IMR-90 (cell line): ENCODE results near the gene TGM2. TPM values are rescaled to one million over a fixed set of nuclear protein-coding genes. Genes with fewer than 3 reads are reported as not detected.

Experiments
- ATAC-seq: fragments of 200-7000 bp; cut with Tn5 transposase; 2 replicates; pipeline ENCODE4 v1.9.1; 2020; ENCODE audit warnings: low read depth, mild to moderate bottlenecking, moderate library complexity
- BruUV-seq: library from RNA; stranded (reverse); fragments of 400-500 nt; replicated peaks from 2 replicates; lab custom pipeline; 2021; lab: Mats Ljungman, UMichigan
- CTCF ChIA-PET: fragments of 300-600 bp; formaldehyde crosslinking; extraction: SDS; loops from one replicate; lab custom pipeline; 2021; ENCODE audit warnings: antibody characterized with exemption; lab: Yijun Ruan, JAX
- POLR2A ChIA-PET: fragments of 300-600 bp; sonication (Branson Sonifier 250); formaldehyde crosslinking; loops from one replicate; lab custom pipeline; 2022; ENCODE audit warnings: antibody characterized with exemption; ENCODE audit not compliant: unreplicated experiment; lab: Charles Lee
- DNase-seq: peaks from one replicate; pipeline ENCODE4 v3.0.0; 2013
- H2AFZ ChIP-seq: replicated peaks from 2 replicates; pipeline ENCODE3; 2013; ENCODE audit warnings: low read length, mild to moderate bottlenecking; ENCODE audit not compliant: poor library complexity
- H2AK5ac ChIP-seq: 2 replicates; pipeline ENCODE4 v1.6.1; 2013; ENCODE audit warnings: low read depth, low read length, inconsistent platforms
- H2AK9ac ChIP-seq: replicated peaks from 2 replicates; pipeline ENCODE3; 2013; ENCODE audit warnings: mild to moderate bottlenecking, low read depth, low read length, moderate library complexity; ENCODE audit not compliant: poor library complexity
- H2BK120ac ChIP-seq: 2 replicates; pipeline ENCODE4 v1.6.1; 2013; ENCODE audit warnings: low read depth, low read length, inconsistent platforms
- H2BK15ac ChIP-seq: 3 replicates; pipeline ENCODE4 v1.6.1; 2013; ENCODE audit warnings: low read depth, low read length, inconsistent platforms
- H2BK20ac ChIP-seq: 2 replicates; pipeline ENCODE4 v1.6.1; 2013; ENCODE audit warnings: low read depth, mild to moderate bottlenecking, inconsistent platforms, low read length, moderate library complexity
- H2BK5ac ChIP-seq: 2 replicates; pipeline ENCODE4 v1.6.1; 2013; ENCODE audit warnings: mild to moderate bottlenecking, low read depth, low read length, inconsistent platforms; ENCODE audit not compliant: poor library complexity, severe bottlenecking
- H3K14ac ChIP-seq: replicated peaks from 2 replicates; pipeline ENCODE4 v1.6.1; 2013; ENCODE audit warnings: low read depth, low read length, inconsistent platforms
- H3K18ac ChIP-seq: 2 replicates; pipeline ENCODE4 v1.6.1; 2013; ENCODE audit warnings: low read depth, low read length, control low read depth
- H3K23ac ChIP-seq: 2 replicates; pipeline ENCODE4 v1.6.1; 2013; ENCODE audit warnings: low read depth, low read length, inconsistent platforms
- H3K27ac ChIP-seq: 2 replicates; pipeline ENCODE4 v1.5.1; 2013; ENCODE audit warnings: mild to moderate bottlenecking, control low read depth, low read length; ENCODE audit not compliant: insufficient read depth
- H3K27me3 ChIP-seq: 2 replicates; pipeline ENCODE4 v1.6.1; 2013; ENCODE audit warnings: low read length; ENCODE audit not compliant: control insufficient read depth, insufficient read depth
- H3K36me3 ChIP-seq: 2 replicates; pipeline ENCODE4 v1.6.1; 2013; ENCODE audit warnings: low read length, mixed read lengths; ENCODE audit not compliant: control insufficient read depth, insufficient read depth
- H3K4ac ChIP-seq: 2 replicates; pipeline ENCODE4 v1.6.1; 2013; ENCODE audit warnings: low read depth, low read length, inconsistent platforms
- H3K4me1 ChIP-seq: 2 replicates; pipeline ENCODE4 v1.6.1; 2013; ENCODE audit warnings: low read length, mixed read lengths; ENCODE audit not compliant: control insufficient read depth, insufficient read depth
- H3K4me2 ChIP-seq: 2 replicates; pipeline ENCODE4 v1.6.1; 2013; ENCODE audit warnings: low read depth, mild to moderate bottlenecking, control low read depth, low read length, moderate library complexity
- H3K4me3 ChIP-seq: 2 replicates; pipeline ENCODE4 v1.5.1; 2013; ENCODE audit warnings: low read depth, mild to moderate bottlenecking, control low read depth, low read length, moderate library complexity; ENCODE audit not compliant: insufficient read depth
- H3K56ac ChIP-seq: 2 replicates; pipeline ENCODE4 v1.6.1; 2013; ENCODE audit warnings: low read length, inconsistent platforms; ENCODE audit not compliant: insufficient read depth; ENCODE audit errors: extremely low read depth
- H3K79me1 ChIP-seq, 2 experiments: 2 replicates each; pipeline ENCODE4 v1.6.1; 2013; ENCODE audit warnings: low read length in 2 of 2, inconsistent platforms in 1 of 2, low read depth in 1 of 2
- H3K9ac ChIP-seq: 2 replicates; pipeline ENCODE4 v1.6.1; 2013; ENCODE audit warnings: low read depth, low read length, control low read depth
- H3K9me1 ChIP-seq: 2 replicates; pipeline ENCODE4 v1.6.1; 2013; ENCODE audit warnings: low read length, inconsistent platforms; ENCODE audit not compliant: insufficient read depth
- H3K9me3 ChIP-seq: 2 replicates; pipeline ENCODE4 v1.6.1; 2013; ENCODE audit warnings: low read length; ENCODE audit not compliant: control insufficient read depth, insufficient read depth
- H4K20me1 ChIP-seq: 2 replicates; pipeline ENCODE4 v1.6.1; 2013; ENCODE audit warnings: low read length, inconsistent platforms; ENCODE audit not compliant: insufficient read depth
- H4K5ac ChIP-seq: 2 replicates; pipeline ENCODE4 v1.6.1; 2013; ENCODE audit warnings: mild to moderate bottlenecking, low read depth, low read length, control low read depth
- H4K8ac ChIP-seq, 2 experiments: 2 replicates each; pipeline ENCODE4 v1.6.1; 2013; ENCODE audit warnings: low read depth in 2 of 2, low read length in 2 of 2, control low read depth in 1 of 2, inconsistent platforms in 1 of 2
- H4K91ac ChIP-seq: 2 replicates; pipeline ENCODE4 v1.6.1; 2013; ENCODE audit warnings: low read depth, low read length, inconsistent platforms; ENCODE audit not compliant: insufficient read depth
- CEBPB ChIP-seq: IDR thresholded peaks from 2 replicates; pipeline ENCODE4 v1.6.1; 2012; ENCODE audit warnings: low read depth, low read length, improper control_type of control experiment
- CHD1 ChIP-seq: IDR thresholded peaks from 2 replicates; pipeline ENCODE4 v1.6.1; 2012; ENCODE audit warnings: low read depth, low read length, improper control_type of control experiment
- CTCF ChIP-seq: conservative IDR thresholded peaks from 2 replicates; pipeline ENCODE4 v1.5.1; 2012; ENCODE audit warnings: mild to moderate bottlenecking, low read depth, low read length, improper control_type of control experiment
- ELK1 ChIP-seq: fragments of 150-350 bp; IDR thresholded peaks from 2 replicates; pipeline ENCODE4 v1.6.1; 2016; ENCODE audit warnings: low read depth, mild to moderate bottlenecking, low read length, moderate library complexity, borderline replicate concordance
- MAFK ChIP-seq: IDR thresholded peaks from 2 replicates; pipeline ENCODE4 v1.6.1; 2012; ENCODE audit warnings: low read depth, low read length, improper control_type of control experiment
- MAZ ChIP-seq: IDR thresholded peaks from 2 replicates; pipeline ENCODE4 v1.6.1; 2012; ENCODE audit warnings: low read depth, mild to moderate bottlenecking, low read length, improper control_type of control experiment, moderate library complexity, borderline replicate concordance
- MXI1 ChIP-seq: IDR thresholded peaks from 2 replicates; pipeline ENCODE4 v1.6.1; 2012; ENCODE audit warnings: low read depth, mild to moderate bottlenecking, low read length, moderate library complexity, borderline replicate concordance
- NFE2L2 ChIP-seq: fragments of 150-350 bp; IDR thresholded peaks from 2 replicates; pipeline ENCODE4 v1.6.1; 2016; ENCODE audit warnings: low read depth, mild to moderate bottlenecking, low read length
- RAD21 ChIP-seq: IDR thresholded peaks from 2 replicates; pipeline ENCODE4 v1.6.1; 2012; ENCODE audit warnings: low read length, improper control_type of control experiment
- RCOR1 ChIP-seq: IDR thresholded peaks from 2 replicates; pipeline ENCODE4 v1.6.1; 2012; ENCODE audit warnings: mild to moderate bottlenecking, low read length, improper control_type of control experiment; ENCODE audit not compliant: insufficient replicate concordance
- RFX5 ChIP-seq: IDR thresholded peaks from 2 replicates; pipeline ENCODE4 v1.8.0; 2012; ENCODE audit warnings: low read depth, mild to moderate bottlenecking, low read length, moderate library complexity
- SMC3 ChIP-seq: fragments of 150-350 bp; IDR thresholded peaks from 2 replicates; pipeline ENCODE4 v1.6.1; 2016; ENCODE audit warnings: low read depth, mild to moderate bottlenecking, antibody characterized with exemption, low read length, moderate library complexity
- USF2 ChIP-seq: fragments of 150-350 bp; IDR thresholded peaks from 2 replicates; pipeline ENCODE4 v1.6.1; 2017; ENCODE audit warnings: mild to moderate bottlenecking, antibody characterized with exemption, low read length, low read depth
- dilution Hi-C: fragments of 300-500 bp; cut with HindIII; formaldehyde crosslinking; loops from one replicate; pipeline ENCODE4 v1.14.3; 2018; ENCODE audit warnings: low sequenced_read_pairs; ENCODE audit not compliant: unreplicated experiment
- in situ Hi-C: fragments of 300-500 bp; cut with MboI; formaldehyde crosslinking; loops from 3 replicates; pipeline ENCODE4 v1.14.3; 2019; ENCODE audit warnings: low sequenced_read_pairs, inconsistent platforms, mixed read lengths
- intact Hi-C: fragments of 100-400 bp; cut with micrococcal nuclease; formaldehyde crosslinking; loops from 2 replicates; pipeline ENCODE4 v1.10.0; 2022
- polyA plus RNA-seq, 3 experiments: library from polyadenylated mRNA; depleted of rRNA; stranded (reverse); fragments of >200 nt; gene quantifications; 2 replicates each; pipeline ENCODE4 v1.2.3, GENCODE V29; 2012; ENCODE audit warnings: low replicate concordance in 1 of 3
- total RNA-seq: library from RNA; depleted of rRNA; stranded (reverse); fragments of >200 nt; gene quantifications from 2 replicates; pipeline ENCODE4 v1.2.3, GENCODE V29; 2012

The TGM2 gene
- total and polyA plus RNA-seq, 2 of the 4 experiments (the other 2 are of a cell fraction): 239 to 268 TPM

GRCh38 chr20:38092915-38093314 is 72.2 kb downstream of the TGM2 start:
- dilution Hi-C loops (no loop called here), in situ Hi-C loops (no loop called here), intact Hi-C loops (no loop called here)
- H3K27ac ChIP-seq: no peak overlapping the region
- H2BK15ac ChIP-seq: 0 out of 3 replicates have a peak overlapping the region, but pooled peaks have one; percentile 9
- no peaks in the 10 kb centered on the region for H3K9me3 ChIP-seq
- 0 out of 4 replicates have a peak overlapping the region, but pooled peaks of 1 of the 2 experiments have one; percentile 50 for H4K8ac ChIP-seq
- CTCF ChIA-PET: interaction anchor here (1.2 kb wide), 1 partner anchor 22 kb away, joined by 4 read pairs; no protein-coding TSS in a partner anchor
- no peak overlapping the region for H2AK9ac ChIP-seq
- no peak overlapping the region for H3K9ac ChIP-seq
- peaks cover 24% of the 10 kb centered on the region for H3K4me1 ChIP-seq
- POLR2A ChIA-PET: no interaction called here
- peak overlapping the region; percentile 5; the same call in 1 of the 2 replicates for H2BK20ac ChIP-seq
- H3K18ac ChIP-seq: no peak overlapping the region
- no peak overlapping the region for H2BK5ac ChIP-seq
- no peak for DNase-seq
- H3K4me2 ChIP-seq: no peak overlapping the region
- H3K14ac ChIP-seq: no peak overlapping the region; the same call in 1 of the 2 replicates
- peaks cover 11 to 49% of the 10 kb centered on the region in 2 experiments for H3K79me1 ChIP-seq
- peaks cover 26% of the 10 kb centered on the region for H3K9me1 ChIP-seq
- H2AK5ac ChIP-seq: peak overlapping the region; percentile 38
- no peak for ATAC-seq
- H3K36me3 ChIP-seq: peaks cover 17% of the 10 kb centered on the region
- no peak overlapping the region; the same call in 1 of the 2 replicates for H3K23ac ChIP-seq
- H3K4ac ChIP-seq: peak overlapping the region; percentile 34; the same call in 1 of the 2 replicates
- no peak overlapping the region for H4K5ac ChIP-seq
- BruUV-seq: no TSS peak
- no peaks in the 10 kb centered on the region for H3K27me3 ChIP-seq
- no peak overlapping the region for H3K4me3 ChIP-seq
- H4K91ac ChIP-seq: no peak overlapping the region
- H4K20me1 ChIP-seq: no peaks in the 10 kb centered on the region
- peak overlapping the region; percentile 36; the same call in 1 of the 2 replicates for H2BK120ac ChIP-seq
- H2AFZ ChIP-seq: no peak overlapping the region
- no peak overlapping the region for H3K56ac ChIP-seq
- TF ChIP-seq MXI1 (no peak), CTCF (no peak), NFE2L2 (no peak), MAZ (no peak), USF2 (no peak), SMC3 (no peak), RCOR1 (no peak), CHD1 (no peak), MAFK (no peak), RFX5 (no peak), RAD21 (no peak), ELK1 (no peak), CEBPB (no peak)
